GM19395 (cell line): ENCODE measurements around the gene POTEI.
"Not testable (repeated sequence)": the region's sequence is repeated elsewhere in the genome, so short reads cannot be mapped to it uniquely, and the experiment has no call there.

Source experiments
- ATAC-seq: cut with Tn5 transposase; IDR thresholded peaks from one replicate; pipeline ENCODE4 v1.9.1; 2021; ENCODE audit warnings: mild to moderate bottlenecking, moderate library complexity; ENCODE audit not compliant: unreplicated experiment

The POTEI gene

GRCh38 chr2:130491073-130491472 lies 18.1 kb downstream of the POTEI start:
- not testable (repeated sequence) for ATAC-seq

- not testable (repeated sequence) for ATAC-seq
Measured at GRCh38 chr2:130455413-130455812, 53.7 kb downstream of the POTEI start.

- ATAC-seq, result not testable (repeated sequence)
Measured at GRCh38 chr2:130454712-130455083, 54.4 kb downstream of the POTEI start.

- ATAC-seq, result not testable (repeated sequence)
Measured at GRCh38 chr2:130453955-130454711, 55.0 kb downstream of the POTEI start.

GRCh38 chr2:130452897-130453296 lies 56.2 kb downstream of the POTEI start:
- ATAC-seq, result not testable (repeated sequence)

GRCh38 chr2:130451823-130452222 lies 57.3 kb downstream of the POTEI start:
- ATAC-seq, result not testable (repeated sequence)

GRCh38 chr2:130451278-130451677 lies 57.9 kb downstream of the POTEI start:
- ATAC-seq, result not testable (repeated sequence)

- ATAC-seq, result not testable (repeated sequence)
Measured at GRCh38 chr2:130450366-130450765, 58.8 kb downstream of the POTEI start.

- peak; percentile 65 for ATAC-seq
Measured at GRCh38 chr2:130427631-130428030, 81.5 kb downstream of the POTEI start.

- ATAC-seq, result not testable (repeated sequence)
Measured at GRCh38 chr2:130418845-130419244, 90.3 kb downstream of the POTEI start.

GRCh38 chr2:130416693-130417092 lies 92.4 kb downstream of the POTEI start:
- not testable (repeated sequence) for ATAC-seq
